Caco-2 (cell line): ENCODE measurements around the gene NUP62CL. TPM values are rescaled to one million over a fixed set of nuclear protein-coding genes. Genes with fewer than 3 reads are reported as not detected.

Experiments
- BruUV-seq: library from RNA; stranded (reverse); fragments of 400-500 nt; replicated peaks from 2 replicates; lab custom pipeline; 2021; lab: Mats Ljungman, UMichigan
- CTCF ChIA-PET: fragments of 300-600 bp; sonication (Branson Sonifier 250); formaldehyde crosslinking; loops from one replicate; lab custom pipeline; 2022; ENCODE audit warnings: antibody characterized with exemption; lab: Charles Lee
- POLR2A ChIA-PET: fragments of 300-600 bp; sonication (Branson Sonifier 250); formaldehyde crosslinking; loops from one replicate; lab custom pipeline; 2022; ENCODE audit warnings: antibody characterized with exemption; lab: Charles Lee
- DNase-seq, 2 experiments: peaks; one replicate each; pipeline versions ENCODE4 v3.0.0 to v3.0.0-alpha.2; 2020 to 2022
- H3K27me3 ChIP-seq: replicated peaks from 2 replicates; pipeline ENCODE4 v1.6.0; 2011; ENCODE audit warnings: low read length; ENCODE audit not compliant: control insufficient read depth, insufficient read depth
- H3K36me3 ChIP-seq: 2 replicates; pipeline ENCODE4 v1.5.1; 2011; ENCODE audit warnings: low read length; ENCODE audit not compliant: control insufficient read depth, insufficient read depth
- H3K4me1 ChIP-seq: fragments of 250-450 bp; sonication (Bioruptor Pico); 2 replicates; pipeline ENCODE4 v1.5.1; 2020; ENCODE audit warnings: mild to moderate bottlenecking
- H3K4me3 ChIP-seq: 2 replicates; pipeline ENCODE4 v1.5.1; 2011; ENCODE audit warnings: low read depth, mild to moderate bottlenecking, control low read depth, low read length
- H3K9me3 ChIP-seq: fragments of 250-450 bp; sonication (Bioruptor Pico); 2 replicates; pipeline ENCODE4 v1.5.1; 2020; ENCODE audit warnings: mild to moderate bottlenecking, moderate library complexity
- H3K27ac Mint-ChIP-seq: one replicate; pipeline ENCODE4 v1.8.0; 2022; ENCODE audit warnings: mixed read lengths; ENCODE audit not compliant: unreplicated experiment
- H3K27me3 Mint-ChIP-seq: one replicate; pipeline ENCODE4 v1.8.0; 2022; ENCODE audit warnings: mixed read lengths; ENCODE audit not compliant: insufficient read depth, unreplicated experiment
- H3K36me3 Mint-ChIP-seq: one replicate; pipeline ENCODE4 v1.8.0; 2022; ENCODE audit warnings: mild to moderate bottlenecking, mixed read lengths; ENCODE audit not compliant: insufficient read depth, unreplicated experiment
- H3K4me1 Mint-ChIP-seq: one replicate; pipeline ENCODE4 v1.8.0; 2022; ENCODE audit warnings: low read depth, mixed read lengths; ENCODE audit not compliant: unreplicated experiment
- H3K4me3 Mint-ChIP-seq: one replicate; pipeline ENCODE4 v1.8.0; 2022; ENCODE audit warnings: mild to moderate bottlenecking, moderate library complexity, mixed read lengths; ENCODE audit not compliant: unreplicated experiment
- H3K9me3 Mint-ChIP-seq: one replicate; pipeline ENCODE4 v1.8.0; 2022; ENCODE audit warnings: mixed read lengths; ENCODE audit not compliant: unreplicated experiment
- intact Hi-C: fragments of 100-400 bp; cut with micrococcal nuclease; formaldehyde crosslinking; loops from one replicate; pipeline ENCODE4 v1.10.0; 2022; ENCODE audit not compliant: unreplicated experiment
- total RNA-seq: library from RNA; stranded (reverse); gene quantifications from 2 replicates; pipeline ENCODE4 v1.2.3, GENCODE V29; 2022
- TF ChIP-seq, protein P1 (sequence below), 2 experiments: fragments of 200-600 bp in 1 of 2; IDR thresholded peaks; 1 replicate in 1 of 2; 2 replicates in 1 of 2; pipeline versions ENCODE4 v1.5.1 to v1.8.0; 2011 to 2022; ENCODE audit warnings: antibody characterized with exemption in 1 of 2, control low read depth in 1 of 2, inconsistent platforms in 1 of 2, low read depth in 1 of 2, low read length in 1 of 2, mild to moderate bottlenecking in 1 of 2, moderate library complexity in 1 of 2; ENCODE audit not compliant: insufficient read depth in 1 of 2, severe bottlenecking in 1 of 2, unreplicated experiment in 1 of 2

The NUP62CL gene
- total RNA-seq, 1 experiment from 2014 or later, result 1.00 TPM

DNA sequence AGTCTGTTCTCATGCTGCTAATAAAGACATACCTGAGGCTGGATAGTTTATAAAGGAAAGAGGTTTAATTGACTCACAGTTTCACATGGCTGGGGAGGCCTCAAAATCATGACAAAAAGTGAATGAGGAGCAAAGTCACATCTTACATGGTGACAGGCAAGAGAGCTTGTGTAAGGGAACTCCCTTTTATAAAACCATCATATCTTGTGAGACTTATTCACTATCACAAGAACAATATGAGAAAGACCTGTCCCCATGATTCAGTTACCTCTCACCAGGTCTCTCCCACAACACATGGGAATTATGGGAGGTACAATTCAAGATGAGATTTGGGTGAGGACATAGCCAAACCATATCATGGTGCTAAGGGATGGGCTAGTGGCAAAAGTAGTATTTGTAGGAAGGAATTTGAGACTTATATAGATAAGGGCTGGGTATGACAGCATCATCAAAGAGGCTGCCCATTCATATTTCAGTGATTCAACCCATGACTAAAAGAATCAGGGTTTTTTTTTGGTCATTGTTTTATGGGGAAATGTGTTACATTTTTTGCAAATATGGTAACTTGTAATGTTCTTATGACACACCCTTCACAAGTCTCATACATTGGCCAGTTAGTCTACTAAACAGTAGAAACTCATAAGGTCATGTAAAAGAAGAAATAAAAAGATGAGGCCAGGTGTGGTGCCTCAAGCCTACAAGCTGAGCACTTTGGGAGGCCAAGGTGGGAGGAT is 34.7 kb downstream of the NUP62CL start:
- intact Hi-C loops, result no loop called here
- H3K27me3 Mint-ChIP-seq, result no peaks in the 10 kb centered on the region
- CTCF ChIA-PET, result no interaction called here
- Histone ChIP-seq H3K4me1 (no peaks in the 10 kb centered on the region), H3K36me3 (no peaks in the 10 kb centered on the region), H3K27me3 (no peaks in the 10 kb centered on the region), H3K9me3 (no peaks in the 10 kb centered on the region), H3K4me3 (no peak overlapping the region)
- no peaks in the 10 kb centered on the region for H3K9me3 Mint-ChIP-seq
- H3K4me3 Mint-ChIP-seq, result no peak overlapping the region
- BruUV-seq, result no TSS peak
- DNase-seq, result no peak
- no peaks in the 10 kb centered on the region for H3K36me3 Mint-ChIP-seq
- no peaks in the 10 kb centered on the region for H3K4me1 Mint-ChIP-seq
- H3K27ac Mint-ChIP-seq, result no peak overlapping the region
- POLR2A ChIA-PET, result no interaction called here
- TF ChIP-seq, protein P1, sequence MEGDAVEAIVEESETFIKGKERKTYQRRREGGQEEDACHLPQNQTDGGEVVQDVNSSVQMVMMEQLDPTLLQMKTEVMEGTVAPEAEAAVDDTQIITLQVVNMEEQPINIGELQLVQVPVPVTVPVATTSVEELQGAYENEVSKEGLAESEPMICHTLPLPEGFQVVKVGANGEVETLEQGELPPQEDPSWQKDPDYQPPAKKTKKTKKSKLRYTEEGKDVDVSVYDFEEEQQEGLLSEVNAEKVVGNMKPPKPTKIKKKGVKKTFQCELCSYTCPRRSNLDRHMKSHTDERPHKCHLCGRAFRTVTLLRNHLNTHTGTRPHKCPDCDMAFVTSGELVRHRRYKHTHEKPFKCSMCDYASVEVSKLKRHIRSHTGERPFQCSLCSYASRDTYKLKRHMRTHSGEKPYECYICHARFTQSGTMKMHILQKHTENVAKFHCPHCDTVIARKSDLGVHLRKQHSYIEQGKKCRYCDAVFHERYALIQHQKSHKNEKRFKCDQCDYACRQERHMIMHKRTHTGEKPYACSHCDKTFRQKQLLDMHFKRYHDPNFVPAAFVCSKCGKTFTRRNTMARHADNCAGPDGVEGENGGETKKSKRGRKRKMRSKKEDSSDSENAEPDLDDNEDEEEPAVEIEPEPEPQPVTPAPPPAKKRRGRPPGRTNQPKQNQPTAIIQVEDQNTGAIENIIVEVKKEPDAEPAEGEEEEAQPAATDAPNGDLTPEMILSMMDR (IDR thresholded peaks at IDR 0.05; ENCODE audit: insufficient read depth in 1 of 2, low read depth in 1 of 2, low read length in 1 of 2, severe bottlenecking in 1 of 2, unreplicated experiment in 1 of 2), result no peak

DNA sequence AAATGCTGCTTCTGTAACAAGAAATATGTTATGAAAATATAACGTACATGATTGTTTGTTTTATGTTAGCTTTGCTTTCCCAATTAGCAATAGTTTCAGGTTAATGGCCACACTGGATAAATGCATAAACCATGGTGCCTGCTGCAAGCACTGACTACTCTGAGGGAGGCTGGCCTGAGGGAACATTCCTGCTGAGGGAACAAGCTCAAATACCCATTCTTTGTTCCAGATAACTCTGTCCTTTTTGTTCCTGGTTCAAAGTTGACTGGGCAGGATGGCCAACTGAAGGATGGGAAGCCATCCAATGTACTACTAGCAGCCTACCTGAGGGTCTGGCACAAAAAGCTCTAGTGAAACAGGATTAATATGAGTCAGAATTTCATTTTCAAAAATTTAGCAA is 37.5 kb downstream of the NUP62CL start:
- no TSS peak for BruUV-seq
- Histone ChIP-seq H3K4me3 (no peak overlapping the region), H3K4me1 (no peaks in the 10 kb centered on the region), H3K27me3 (no peaks in the 10 kb centered on the region), H3K36me3 (no peaks in the 10 kb centered on the region), H3K9me3 (no peaks in the 10 kb centered on the region)
- POLR2A ChIA-PET, result no interaction called here
- Mint-ChIP-seq H3K27ac (no peak overlapping the region), H3K4me3 (no peak overlapping the region), H3K9me3 (no peaks in the 10 kb centered on the region), H3K27me3 (no peaks in the 10 kb centered on the region), H3K36me3 (no peaks in the 10 kb centered on the region), H3K4me1 (no peaks in the 10 kb centered on the region)
- TF ChIP-seq, protein P1 (IDR thresholded peaks at IDR 0.05; ENCODE audit: insufficient read depth in 1 of 2, low read depth in 1 of 2, low read length in 1 of 2, severe bottlenecking in 1 of 2, unreplicated experiment in 1 of 2), result no peak
- CTCF ChIA-PET, result no interaction called here
- intact Hi-C loops, result no loop called here
- DNase-seq, result no peak

DNA sequence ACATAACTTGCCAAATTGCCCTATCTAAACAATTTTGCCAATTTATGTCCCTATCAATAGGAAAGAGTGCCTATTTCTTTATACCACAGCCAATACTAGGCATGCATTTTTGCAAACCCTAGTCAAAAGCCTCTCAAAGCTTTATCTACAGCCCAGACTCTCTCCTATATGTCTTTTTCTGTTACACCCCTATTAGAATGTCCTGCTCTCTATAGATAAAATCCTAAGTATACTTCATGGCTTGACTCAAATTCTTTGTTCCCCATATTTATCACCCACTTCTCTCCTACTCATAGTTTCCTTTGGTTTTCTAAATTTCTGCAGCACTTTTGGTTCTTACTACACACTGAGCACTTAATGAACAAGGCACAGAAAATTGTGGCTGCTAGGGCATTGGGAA is 38.0 kb downstream of the NUP62CL start:
- BruUV-seq, result no TSS peak
- H3K36me3 Mint-ChIP-seq, result no peaks in the 10 kb centered on the region
- H3K9me3 Mint-ChIP-seq, result no peaks in the 10 kb centered on the region
- H3K4me1 ChIP-seq, result no peaks in the 10 kb centered on the region
- intact Hi-C loops, result no loop called here
- H3K9me3 ChIP-seq, result no peaks in the 10 kb centered on the region
- no peaks in the 10 kb centered on the region for H3K36me3 ChIP-seq
- no peaks in the 10 kb centered on the region for H3K27me3 ChIP-seq
- no peak overlapping the region for H3K4me3 ChIP-seq
- no peak overlapping the region for H3K4me3 Mint-ChIP-seq
- no peaks in the 10 kb centered on the region for H3K4me1 Mint-ChIP-seq
- TF ChIP-seq, protein P1 (IDR thresholded peaks at IDR 0.05; ENCODE audit: insufficient read depth in 1 of 2, low read depth in 1 of 2, low read length in 1 of 2, severe bottlenecking in 1 of 2, unreplicated experiment in 1 of 2), result no peak
- DNase-seq, result no peak
- ChIA-PET CTCF (no interaction called here), POLR2A (no interaction called here)
- H3K27ac Mint-ChIP-seq, result no peak overlapping the region
- no peaks in the 10 kb centered on the region for H3K27me3 Mint-ChIP-seq
